Hepatocyte (in vitro differentiated cells): ENCODE results near the gene DES.

Source experiments
- CTCF ChIP-seq: fragments of 200-600 bp; sonication (generic); IDR thresholded peaks from 2 replicates; pipeline ENCODE4 v1.5.1; 2016; ENCODE audit warnings: antibody characterized with exemption, mild to moderate bottlenecking; ENCODE audit not compliant: poor library complexity
- EZH2phosphoT487 ChIP-seq: fragments of 200-600 bp; sonication (generic); IDR thresholded peaks from one replicate; pipeline ENCODE4 v1.6.1; 2018; ENCODE audit warnings: antibody characterized with exemption, mild to moderate bottlenecking, low read depth, moderate library complexity; ENCODE audit not compliant: unreplicated experiment, severe bottlenecking

DNA sequence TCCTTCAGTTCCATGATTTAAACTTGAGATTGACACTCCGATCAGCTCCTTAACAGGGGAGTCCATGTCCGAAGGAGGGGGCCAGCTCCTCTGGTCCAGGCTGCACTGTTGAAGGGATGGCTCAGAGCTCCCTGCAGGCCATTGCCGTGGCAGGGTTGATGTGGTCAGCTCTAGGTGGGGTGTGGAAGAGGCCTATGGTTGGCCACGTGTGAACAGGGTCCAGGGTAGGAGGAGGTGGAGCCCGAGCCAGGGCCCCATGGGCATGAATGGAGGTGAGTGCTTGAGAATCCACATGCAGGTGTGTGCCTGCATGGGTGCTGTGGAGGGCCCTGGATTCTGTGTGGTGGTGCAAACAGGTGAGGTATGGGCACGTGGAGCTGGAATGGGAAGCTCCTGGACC lies 17.5 kb downstream of the DES start:
- TF ChIP-seq CTCF (no peak), EZH2phosphoT487 (no peak)
